NCI-H2107 (cell line): ENCODE data around the gene SLC47A1.
"Not testable (repeated sequence)": the region's sequence is repeated elsewhere in the genome, so short reads cannot be mapped to it uniquely, and the experiment has no call there.

Experiments
- DNase-seq: peaks from one replicate; lab custom pipeline; 2025; lab: John Stamatoyannopoulos, UW

The SLC47A1 gene

DNA sequence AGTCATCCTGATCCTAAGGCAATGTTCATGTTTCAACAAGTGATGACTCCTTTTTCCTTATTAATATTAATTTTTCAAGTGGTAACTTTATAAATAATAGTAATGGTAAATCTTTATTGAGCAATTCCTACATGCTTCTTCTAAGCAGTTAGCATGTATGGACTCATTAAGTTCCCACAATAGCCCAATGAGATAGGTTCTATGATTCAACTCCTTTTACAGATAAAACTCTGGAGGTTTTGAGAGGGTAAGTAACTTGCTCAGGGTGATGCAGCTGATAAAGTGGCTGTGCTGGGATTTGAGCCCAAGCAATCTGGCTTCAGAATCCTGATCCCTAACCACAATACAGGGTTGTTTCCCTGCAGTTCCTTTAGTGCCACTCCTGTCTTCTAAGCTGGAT, 25.3 kb downstream of the SLC47A1 start:
- DNase-seq = no peak

DNA sequence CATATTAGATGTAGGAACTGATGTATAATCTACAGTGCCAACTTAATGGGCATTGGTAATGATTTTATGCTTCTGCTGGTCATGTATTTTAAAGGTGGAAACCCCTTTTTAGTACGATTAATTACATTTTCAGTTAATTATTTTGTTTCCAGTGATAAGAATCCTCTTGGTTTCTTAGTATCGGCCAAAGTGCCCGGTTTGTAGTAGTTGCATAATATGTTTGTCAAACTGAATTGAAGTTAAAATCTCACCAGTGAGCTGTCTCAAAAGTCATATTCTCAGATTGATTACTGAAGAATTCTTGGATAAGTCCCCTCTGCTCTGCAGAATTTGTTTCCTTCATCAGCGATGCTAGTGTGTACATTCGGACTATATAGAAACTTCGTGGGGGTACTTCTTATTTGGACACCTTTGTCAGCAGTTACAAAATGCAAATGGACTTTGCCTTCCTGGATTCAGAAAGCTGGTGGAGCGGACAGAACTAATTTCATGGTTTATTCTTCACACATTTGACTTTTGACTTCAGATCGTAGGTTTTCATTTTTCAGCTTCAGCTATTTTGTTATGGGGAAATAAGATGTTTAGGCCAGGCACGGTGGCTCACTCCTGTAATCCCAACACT, 28.2 kb downstream of the SLC47A1 start:
- no peak for DNase-seq

GRCh38 chr17:19565817-19566575, 32.3 kb downstream of the SLC47A1 start:
- no peak for DNase-seq

- DNase-seq = no peak
Measured at GRCh38 chr17:19567216-19568015, 33.8 kb downstream of the SLC47A1 start.

GRCh38 chr17:19568016-19568350, 34.3 kb downstream of the SLC47A1 start:
- no peak for DNase-seq

- DNase-seq = no peak
Measured at GRCh38 chr17:19569785-19570543, 36.3 kb downstream of the SLC47A1 start.

GRCh38 chr17:19570544-19571062, 36.9 kb downstream of the SLC47A1 start:
- no peak for DNase-seq

DNA sequence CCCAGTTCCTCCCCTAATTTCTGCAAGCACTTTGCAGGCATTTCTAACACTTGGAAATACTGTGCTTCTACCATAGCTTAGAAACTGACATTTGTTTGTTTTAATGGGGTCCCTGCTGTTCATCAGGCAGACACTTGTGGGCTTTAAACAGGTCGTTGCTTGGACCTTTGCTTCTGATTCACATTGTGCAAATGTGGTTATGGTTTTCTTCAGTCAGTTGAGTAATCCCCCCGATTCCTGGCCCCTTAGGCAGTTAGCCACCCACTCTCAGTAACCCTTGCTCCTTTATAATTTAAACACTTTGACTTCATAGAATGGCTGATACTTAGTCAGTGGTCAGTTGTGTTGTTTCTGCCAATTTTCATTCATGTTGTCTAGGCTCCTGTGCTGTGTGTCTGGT, 39.4 kb downstream of the SLC47A1 start:
- DNase-seq = no peak

- no peak for DNase-seq
Measured at GRCh38 chr17:19574956-19575355, 41.3 kb downstream of the SLC47A1 start.

- no peak for DNase-seq
Measured at GRCh38 chr17:19578545-19578944, 44.9 kb downstream of the SLC47A1 start.

DNA sequence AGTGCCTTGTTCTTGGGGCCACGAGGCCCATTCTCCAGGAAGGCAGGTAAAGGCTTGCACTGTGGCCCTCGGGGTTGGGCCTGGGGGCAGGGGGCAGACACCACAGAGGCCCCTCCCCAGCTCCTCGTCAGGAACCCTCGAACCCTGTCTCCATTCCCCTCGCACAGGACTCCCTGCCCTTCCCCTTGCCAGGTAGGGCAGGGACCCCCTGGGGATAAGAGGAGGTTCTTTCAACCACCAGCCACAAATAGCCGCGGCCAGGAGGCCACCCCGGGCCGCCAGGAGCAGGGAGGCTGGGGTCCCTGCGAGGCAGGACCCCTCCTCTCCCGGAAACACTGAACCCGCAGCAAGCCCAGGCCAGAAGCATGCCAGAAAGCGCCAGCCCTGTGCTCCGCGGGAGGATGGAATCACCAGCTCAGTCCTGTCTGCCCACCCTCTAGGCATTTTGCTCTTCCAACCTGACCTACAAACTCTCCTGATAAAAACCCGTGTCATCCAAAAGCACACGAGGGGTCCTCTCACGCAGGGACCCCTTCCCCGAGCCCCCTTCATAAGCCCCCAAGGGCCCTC, 45.6 kb downstream of the SLC47A1 start:
- no peak for DNase-seq

GRCh38 chr17:19579867-19580565, 46.4 kb downstream of the SLC47A1 start:
- DNase-seq = no peak

GRCh38 chr17:19580566-19580920, 46.9 kb downstream of the SLC47A1 start:
- DNase-seq = not testable (repeated sequence)

DNA sequence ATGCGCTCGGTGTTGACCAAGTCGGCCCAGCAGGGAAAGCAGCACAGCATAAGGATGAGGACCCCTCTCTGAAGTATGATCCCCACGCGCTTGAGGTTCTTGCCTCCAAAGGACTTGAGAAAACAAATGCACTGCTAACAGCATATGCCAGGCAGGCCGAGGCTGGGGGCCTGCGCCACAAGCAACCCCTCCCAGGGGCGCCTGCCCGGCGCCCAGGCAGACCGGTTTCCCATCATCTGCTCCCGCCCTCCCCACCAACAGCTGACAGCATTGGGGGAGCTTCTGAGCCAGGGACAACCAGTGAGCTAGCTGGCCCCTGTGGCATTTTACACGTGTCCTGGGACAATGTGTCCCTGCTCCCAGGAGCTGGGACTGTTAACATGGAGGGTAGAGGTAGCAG, 48.5 kb downstream of the SLC47A1 start:
- DNase-seq = not testable (repeated sequence)

- DNase-seq = no peak
Measured at GRCh38 chr17:19583871-19584270, 50.2 kb downstream of the SLC47A1 start.

DNA sequence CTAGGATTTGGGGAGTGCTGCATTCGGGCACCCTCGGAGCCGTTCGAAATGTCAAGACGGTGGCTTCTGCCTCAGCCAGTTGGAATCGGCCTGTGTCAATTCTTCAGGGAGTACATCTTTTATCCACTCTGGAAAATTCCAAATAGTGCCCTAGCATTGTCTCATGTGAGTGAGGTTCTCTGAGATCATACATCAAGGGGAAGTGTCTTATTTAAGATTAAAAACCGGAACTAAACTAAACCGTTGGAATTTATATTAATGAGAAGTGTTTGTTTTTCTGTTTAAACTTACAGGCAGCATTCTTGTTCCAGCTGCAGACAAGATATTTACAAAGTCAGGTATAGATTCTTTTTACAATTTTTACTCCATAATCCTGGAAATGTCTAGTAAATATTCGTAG, 56.8 kb downstream of the SLC47A1 start:
- no peak for DNase-seq

DNA sequence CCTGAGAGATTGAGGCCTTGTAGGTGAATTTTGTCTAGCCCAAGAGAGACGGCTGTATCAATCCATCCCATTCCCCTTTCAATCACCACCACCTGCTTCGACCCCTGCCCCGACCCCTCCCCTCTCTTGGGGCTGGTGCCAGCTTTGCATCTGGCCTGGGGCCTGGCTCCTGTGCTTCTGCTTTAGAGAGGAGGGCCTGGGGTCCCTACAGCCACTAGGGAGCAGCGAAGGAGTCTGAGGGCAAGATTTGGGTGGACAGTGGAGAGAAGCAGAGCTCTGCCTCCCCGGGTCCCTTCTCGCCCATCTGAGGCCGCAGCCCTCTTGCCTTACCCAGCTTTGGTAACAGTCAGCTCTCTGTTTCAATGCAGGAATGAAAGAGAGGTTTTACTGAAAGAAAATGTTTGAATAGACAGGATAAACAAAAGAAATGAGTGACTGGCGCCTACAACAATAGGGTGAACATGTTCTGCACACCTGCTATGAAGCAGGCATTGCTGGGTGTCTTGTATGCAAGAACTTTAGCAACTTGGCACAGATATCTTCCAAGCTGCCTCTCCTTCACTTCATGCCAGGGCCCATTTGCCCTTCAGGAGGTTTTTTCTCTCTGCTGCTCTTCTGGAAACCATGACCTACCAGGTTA, 57.4 kb downstream of the SLC47A1 start:
- no peak for DNase-seq

GRCh38 chr17:19592316-19592715, 58.7 kb downstream of the SLC47A1 start:
- no peak for DNase-seq

- DNase-seq = no peak
Measured at GRCh38 chr17:19596869-19597268, 63.2 kb downstream of the SLC47A1 start.

DNA sequence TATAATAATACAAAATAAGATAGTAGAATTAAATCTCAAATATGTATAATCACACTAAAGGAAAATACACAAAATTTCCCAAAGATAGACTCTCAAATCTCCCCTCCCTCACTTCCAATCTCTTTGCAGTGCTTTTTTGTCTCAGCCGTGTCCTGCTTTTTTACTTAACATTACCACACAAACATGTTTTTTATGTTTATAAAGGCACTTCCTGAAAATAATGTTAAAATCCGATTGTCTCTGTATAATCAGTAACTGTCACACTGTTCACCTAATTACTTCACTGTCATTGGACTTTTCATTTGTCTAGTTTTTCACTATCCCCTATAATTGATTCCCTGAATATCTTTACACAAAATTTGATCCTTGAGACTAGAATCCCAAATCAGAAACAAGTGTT, 76.7 kb downstream of the SLC47A1 start:
- DNase-seq = no peak

- DNase-seq = no peak
Measured at GRCh38 chr17:19610879-19611278, 77.2 kb downstream of the SLC47A1 start.
